Motor neuron (in vitro differentiated cells): ENCODE measurements around the gene LRRC38. TPM values are rescaled to one million over a fixed set of nuclear protein-coding genes. Genes with fewer than 3 reads are reported as not detected.

ENCODE experiments used
- ATAC-seq, 8 experiments: fragments of 200-7000 bp; cut with Tn5 transposase; replicated peaks in 6 of 8; 2 replicates each; pipeline ENCODE4 v1.8.0; 2021; ENCODE audit warnings: mild to moderate bottlenecking in 8 of 8, moderate library complexity in 8 of 8
- H3K27ac ChIP-seq, 2 donors: fragments of 250-450 bp; sonication (Bioruptor Pico); 2 replicates each; pipeline ENCODE4 v1.9.0; 2021; ENCODE audit warnings: antibody characterized with exemption in 2 of 2, mild to moderate bottlenecking in 2 of 2, moderate library complexity in 1 of 2
- H3K4me1 ChIP-seq, 2 donors: fragments of 250-450 bp; sonication (Bioruptor Pico); replicated peaks in 1 of 2; 2 replicates each; pipeline ENCODE4 v1.6.1; 2021; ENCODE audit warnings: antibody characterized with exemption in 2 of 2, mild to moderate bottlenecking in 2 of 2, moderate library complexity in 1 of 2
- H3K4me3 ChIP-seq, 5 donors: fragments of 250-450 bp; sonication (Bioruptor Pico); 2 replicates each; pipeline ENCODE4 v1.9.0; 2021; ENCODE audit warnings: antibody characterized with exemption in 5 of 5, mild to moderate bottlenecking in 5 of 5, moderate library complexity in 4 of 5
- WGBS, 10 experiments: fragments of 450-650 bp; shearing (Covaris generic); methylation state at CpG; one replicate each; pipeline ENCODE4 v1.0.0; 2022; 5-methylcytosine and 5-hydroxymethylcytosine counted together
- in situ Hi-C, 9 experiments: fragments of 400-800 bp; cut with MboI; loops; one replicate each; pipeline ENCODE4 v1.15.0; 2021; ENCODE audit warnings: low sequenced_read_pairs in 9 of 9, low pct_unique_long_range_greater_than_20kb in 2 of 9; ENCODE audit not compliant: unreplicated experiment in 9 of 9
- total RNA-seq, 8 experiments: library from RNA; unstranded; fragments of 300-600 nt; gene quantifications; 2 replicates each; pipeline versions ENCODE4 v1.2.3 to v1.2.4, GENCODE V29; 2022

Gene LRRC38
- total RNA-seq, 8 experiments from 2014 or later = 0.05 to 1.00 (median 0.17) TPM; not detected in 3

DNA sequence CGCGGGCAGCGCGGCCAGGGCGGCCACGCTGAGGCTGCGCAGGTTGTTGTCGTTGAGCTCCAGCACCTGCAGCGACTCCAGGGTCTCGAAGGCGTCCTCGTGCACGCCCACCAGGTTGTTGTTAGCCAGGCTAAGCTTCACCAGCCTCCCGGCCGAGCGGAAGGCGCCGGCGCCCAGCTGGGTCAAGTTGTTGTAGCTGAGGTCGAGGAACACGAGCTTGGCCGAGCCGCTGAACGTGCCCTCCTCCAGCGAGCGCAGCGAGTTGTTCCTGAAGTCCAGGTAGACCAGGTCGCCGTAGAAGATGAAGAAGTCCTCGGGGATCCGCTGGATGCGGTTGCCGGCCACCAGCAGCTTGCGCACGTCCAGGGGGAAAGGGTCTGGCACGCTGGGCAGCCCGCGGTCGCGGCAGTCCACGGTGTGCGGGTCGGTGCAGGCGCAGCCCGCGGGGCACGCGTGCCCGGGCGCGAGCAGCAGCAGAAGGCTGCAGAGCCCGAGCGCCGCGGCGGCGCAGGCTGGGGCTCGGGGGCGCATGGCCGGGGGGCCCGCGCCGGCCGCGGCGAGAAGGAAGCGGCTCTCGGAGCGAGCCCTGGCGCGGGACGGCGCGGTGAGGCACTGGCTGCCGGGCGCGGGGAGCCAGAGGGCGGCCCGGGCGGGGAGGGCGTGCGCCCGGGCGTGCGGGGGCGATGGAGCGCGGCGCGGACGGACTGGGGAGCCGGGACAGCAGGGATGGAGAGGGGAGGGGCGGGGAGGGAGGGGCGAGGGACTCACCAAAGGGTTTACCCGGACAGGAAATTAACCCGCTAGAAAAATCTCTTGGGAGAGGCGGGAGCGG is 524 bp downstream of the LRRC38 start:
- ATAC-seq = peak in 4 of 8 experiments; percentile 12 to 56 (median 21)
- WGBS, 10 experiments = 0 to 8% (median 3%) methylated on average over 7 to 53 of the region's 98 CpGs; no CpG with 5 or more reads in 3 of the 10 experiments
- H3K4me1 ChIP-seq = no peaks in the 10 kb centered on the region
- no peak overlapping the region for H3K27ac ChIP-seq
- peak overlapping the region in 3 of 5 donors; percentile 4 to 13 (median 8) for H3K4me3 ChIP-seq
- in situ Hi-C loops = no loop called here

DNA sequence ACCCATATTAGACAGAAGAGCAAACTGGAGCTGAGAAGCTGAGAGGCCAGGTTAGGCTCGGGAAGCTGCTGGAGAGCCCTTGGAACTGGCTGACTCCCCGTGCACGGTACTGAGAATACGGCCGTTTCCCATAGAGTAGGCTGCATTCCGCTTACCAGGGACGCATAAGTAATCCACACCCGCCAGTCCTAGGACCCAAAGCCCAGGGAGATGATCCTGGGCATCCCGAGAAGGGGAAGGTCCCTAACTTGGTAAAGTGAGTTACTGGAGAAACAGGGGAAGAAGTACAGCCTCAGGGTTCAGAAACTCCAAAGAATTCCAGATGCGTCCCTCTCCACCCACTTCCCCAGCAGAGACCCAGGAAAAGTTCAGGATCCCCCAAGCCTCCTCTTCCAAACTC is 1.3 kb downstream of the LRRC38 start:
- in situ Hi-C loops = no loop called here
- H3K27ac ChIP-seq = no peak overlapping the region
- 0 to 100% (median 6%) methylated on average over 1 to 10 of the region's 10 CpGs; no CpG with 5 or more reads in 4 of the 10 experiments for WGBS, 10 experiments
- ATAC-seq = no peak
- H3K4me3 ChIP-seq = no peak overlapping the region
- H3K4me1 ChIP-seq = no peaks in the 10 kb centered on the region

- in situ Hi-C loops = no loop called here
These were observed 3.3 kb downstream of the LRRC38 start for GRCh38 chr1:13510499-13510898.

GRCh38 chr1:13507075-13507474 is 6.7 kb downstream of the LRRC38 start:
- ATAC-seq = no peak
- H3K27ac ChIP-seq = no peak overlapping the region
- H3K4me3 ChIP-seq = no peak overlapping the region
- WGBS, 10 experiments = 19 to 92% (median 67%) methylated on average over 1 to 4 of the region's 4 CpGs; no CpG with 5 or more reads in 3 of the 10 experiments
- in situ Hi-C loops = no loop called here
- H3K4me1 ChIP-seq = no peaks in the 10 kb centered on the region

More at GRCh38 chr1:13510499-13510898, 3.3 kb downstream of the LRRC38 start:
- ATAC-seq = no peak
- WGBS, 10 experiments = 0 to 59% (median 26%) methylated on average over 1 to 6 of the region's 6 CpGs; no CpG with 5 or more reads in 2 of the 10 experiments
- Histone ChIP-seq H3K4me1 (no peaks in the 10 kb centered on the region), H3K27ac (no peak overlapping the region), H3K4me3 (no peak overlapping the region)

DNA sequence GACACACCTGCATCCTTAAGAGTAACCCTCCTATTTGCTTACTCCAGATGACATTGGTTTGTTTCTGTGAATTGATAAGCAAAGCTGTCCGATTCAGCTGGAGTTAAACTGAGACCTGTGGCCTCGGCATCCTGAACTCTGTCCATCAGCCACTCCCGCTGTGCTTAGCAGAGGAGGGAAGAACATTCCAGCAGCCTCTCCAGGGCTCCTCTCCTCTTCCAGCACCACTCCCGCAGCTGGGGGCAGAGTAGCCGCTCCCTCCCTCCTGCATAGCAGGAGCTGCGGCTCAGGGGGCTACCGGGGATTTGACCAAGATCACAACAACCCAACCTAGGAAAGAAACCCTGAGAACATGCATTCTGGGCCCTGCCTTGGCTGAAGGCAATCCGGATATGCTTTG is 8.8 kb downstream of the LRRC38 start:
- ATAC-seq = no peak
- H3K4me3 ChIP-seq = no peak overlapping the region
- H3K4me1 ChIP-seq = no peaks in the 10 kb centered on the region
- H3K27ac ChIP-seq = no peak overlapping the region
- whole genome bisulfite sequencing, 10 experiments = 15 to 57% (median 38%) methylated on average over 1 to 8 of the region's 8 CpGs; no CpG with 5 or more reads in 3 of the 10 experiments
- in situ Hi-C loops = no loop called here

- in situ Hi-C loops = no loop called here
- H3K4me1 ChIP-seq = no peaks in the 10 kb centered on the region
- no peak overlapping the region for H3K4me3 ChIP-seq
- 33 to 100% (median 69%) methylated on average over 1 to 10 of the region's 10 CpGs for WGBS, 10 experiments
- no peak overlapping the region for H3K27ac ChIP-seq
- ATAC-seq = no peak
These were observed 13.0 kb downstream of the LRRC38 start for GRCh38 chr1:13500806-13501205.

- 40 to 95% (median 82%) methylated on average over 1 to 5 of the region's 5 CpGs; no CpG with 5 or more reads in 3 of the 10 experiments for WGBS, 10 experiments
These were observed 14.4 kb downstream of the LRRC38 start for GRCh38 chr1:13499422-13499821.

GRCh38 chr1:13498553-13498952 is 15.2 kb downstream of the LRRC38 start:
- in situ Hi-C loops = no loop called here
- 0 to 77% (median 55%) methylated on average over 1 to 7 of the region's 7 CpGs; no CpG with 5 or more reads in 3 of the 10 experiments for WGBS, 10 experiments
- H3K27ac ChIP-seq = no peak overlapping the region
- no peak overlapping the region for H3K4me3 ChIP-seq
- no peak for ATAC-seq
- H3K4me1 ChIP-seq = no peaks in the 10 kb centered on the region

More at GRCh38 chr1:13499422-13499821, 14.4 kb downstream of the LRRC38 start:
- ATAC-seq = no peak
- in situ Hi-C loops = no loop called here
- no peaks in the 10 kb centered on the region for H3K4me1 ChIP-seq
- H3K27ac ChIP-seq = no peak overlapping the region
- no peak overlapping the region for H3K4me3 ChIP-seq

GRCh38 chr1:13495186-13495585 is 18.6 kb downstream of the LRRC38 start:
- no peak for ATAC-seq
- Histone ChIP-seq H3K27ac (no peak overlapping the region), H3K4me3 (no peak overlapping the region), H3K4me1 (no peaks in the 10 kb centered on the region)
- in situ Hi-C loops = no loop called here
- WGBS, 10 experiments = 0 to 54% (median 41%) methylated on average over 1 to 6 of the region's 7 CpGs; no CpG with 5 or more reads in 4 of the 10 experiments

GRCh38 chr1:13494712-13495111 is 19.1 kb downstream of the LRRC38 start:
- WGBS, 10 experiments = 20 to 83% (median 64%) methylated on average over 2 to 6 of the region's 6 CpGs; no CpG with 5 or more reads in 2 of the 10 experiments
- Histone ChIP-seq H3K4me1 (no peaks in the 10 kb centered on the region), H3K27ac (no peak overlapping the region), H3K4me3 (no peak overlapping the region)
- ATAC-seq = no peak
- in situ Hi-C loops = no loop called here

DNA sequence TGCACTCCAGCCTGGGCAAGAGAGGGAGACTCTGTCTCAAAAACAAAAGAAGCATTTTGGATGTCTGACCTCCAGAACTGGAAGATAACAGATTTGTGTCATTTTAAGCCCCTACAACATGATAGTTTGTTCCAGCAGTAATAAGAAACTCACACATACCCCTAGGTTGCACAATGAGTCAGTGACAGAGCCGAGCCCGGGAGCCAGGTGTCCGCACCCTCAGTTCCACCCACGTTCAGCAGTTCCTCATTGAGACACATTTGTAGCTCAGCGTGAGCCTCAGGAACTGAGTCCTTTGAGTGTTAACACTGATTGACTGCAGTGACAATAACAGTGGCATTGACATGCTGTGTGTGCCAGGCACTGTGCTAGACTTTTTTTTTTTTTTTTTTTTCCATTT is 19.8 kb downstream of the LRRC38 start:
- in situ Hi-C loops = no loop called here
- Histone ChIP-seq H3K4me3 (no peak overlapping the region), H3K4me1 (no peaks in the 10 kb centered on the region), H3K27ac (no peak overlapping the region)
- no peak for ATAC-seq
- WGBS, 10 experiments = 65 to 100% (median 74%) methylated on average over 2 to 5 of the region's 5 CpGs; no CpG with 5 or more reads in 4 of the 10 experiments

GRCh38 chr1:13492711-13493110 is 21.1 kb downstream of the LRRC38 start:
- WGBS, 10 experiments = 0 to 70% (median 57%) methylated on average over 1 to 12 of the region's 12 CpGs; no CpG with 5 or more reads in 3 of the 10 experiments
- Histone ChIP-seq H3K4me1 (peaks cover 0 to under 1% of the 10 kb centered on the region in 2 donors), H3K4me3 (no peak overlapping the region), H3K27ac (no peak overlapping the region)
- ATAC-seq = peak in 4 of 8 experiments; percentile 29 to 73 (median 52)
- in situ Hi-C loops = no loop called here

DNA sequence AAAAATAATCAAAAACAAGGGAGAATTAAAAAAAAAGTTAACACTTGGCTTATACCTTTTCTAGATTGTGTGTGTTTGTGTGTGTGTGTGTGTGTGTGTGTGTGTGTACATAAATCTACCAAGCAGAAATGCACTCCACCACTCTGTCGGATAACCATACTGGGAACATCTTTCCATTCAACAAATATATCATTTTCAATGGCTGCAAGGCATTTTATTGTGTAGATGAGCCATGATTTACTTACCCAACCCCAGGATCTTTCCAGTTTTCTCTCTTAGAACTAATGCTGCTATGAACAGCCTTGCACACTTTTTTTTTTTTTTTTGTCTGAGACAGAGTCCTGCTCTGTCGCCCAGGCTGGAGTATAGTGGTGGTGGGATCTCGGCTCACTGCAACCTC is 25.8 kb downstream of the LRRC38 start:
- WGBS, 10 experiments = 33 to 81% (median 58%) methylated on average over 1 to 3 of the region's 3 CpGs; no CpG with 5 or more reads in 5 of the 10 experiments
- H3K4me3 ChIP-seq = no peak overlapping the region
- H3K27ac ChIP-seq = no peak overlapping the region
- peaks cover 0 to 6% of the 10 kb centered on the region in 2 donors for H3K4me1 ChIP-seq
- ATAC-seq = peak in 5 of 8 experiments; percentile 14 to 71 (median 29)
- in situ Hi-C loops = no loop called here
